ENCODE data around the gene KRTAP10-9.

DNA sequence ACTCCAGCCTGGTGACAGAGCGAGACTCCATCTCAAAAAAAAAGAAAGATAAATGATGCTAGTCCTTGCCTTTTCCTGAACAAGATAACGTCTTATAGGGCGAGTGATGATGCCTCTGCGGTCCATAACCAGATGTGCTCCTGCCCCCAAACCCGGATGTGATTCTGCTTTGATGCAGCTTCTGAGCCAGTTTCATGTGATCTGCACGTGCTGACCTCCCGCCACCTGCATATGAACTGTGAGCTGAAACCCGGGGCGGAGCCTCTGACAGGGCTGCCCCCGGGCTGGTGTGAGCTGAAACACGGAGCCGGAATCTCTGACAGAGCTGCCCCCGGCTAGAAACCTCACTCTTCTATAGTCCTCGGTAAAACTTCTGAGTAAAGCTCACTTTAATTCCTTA lies 26.2 kb downstream of the KRTAP10-9 start:
- TF ChIP-seq, protein P1, sequence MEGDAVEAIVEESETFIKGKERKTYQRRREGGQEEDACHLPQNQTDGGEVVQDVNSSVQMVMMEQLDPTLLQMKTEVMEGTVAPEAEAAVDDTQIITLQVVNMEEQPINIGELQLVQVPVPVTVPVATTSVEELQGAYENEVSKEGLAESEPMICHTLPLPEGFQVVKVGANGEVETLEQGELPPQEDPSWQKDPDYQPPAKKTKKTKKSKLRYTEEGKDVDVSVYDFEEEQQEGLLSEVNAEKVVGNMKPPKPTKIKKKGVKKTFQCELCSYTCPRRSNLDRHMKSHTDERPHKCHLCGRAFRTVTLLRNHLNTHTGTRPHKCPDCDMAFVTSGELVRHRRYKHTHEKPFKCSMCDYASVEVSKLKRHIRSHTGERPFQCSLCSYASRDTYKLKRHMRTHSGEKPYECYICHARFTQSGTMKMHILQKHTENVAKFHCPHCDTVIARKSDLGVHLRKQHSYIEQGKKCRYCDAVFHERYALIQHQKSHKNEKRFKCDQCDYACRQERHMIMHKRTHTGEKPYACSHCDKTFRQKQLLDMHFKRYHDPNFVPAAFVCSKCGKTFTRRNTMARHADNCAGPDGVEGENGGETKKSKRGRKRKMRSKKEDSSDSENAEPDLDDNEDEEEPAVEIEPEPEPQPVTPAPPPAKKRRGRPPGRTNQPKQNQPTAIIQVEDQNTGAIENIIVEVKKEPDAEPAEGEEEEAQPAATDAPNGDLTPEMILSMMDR (IDR thresholded peaks at IDR 0.05), result no peak
- TF ChIP-seq SIN3A (IDR thresholded peaks at IDR 0.05; ENCODE audit: borderline replicate concordance, low read depth, low read length) (no peak), MXI1 (IDR thresholded peaks at IDR 0.05; ENCODE audit: low read depth, low read length) (no peak), RXRA (IDR thresholded peaks at IDR 0.05; ENCODE audit: borderline replicate concordance, low read depth) (no peak), SMC3 (IDR thresholded peaks at IDR 0.05; ENCODE audit: low read depth, low read length) (no peak), JUND (IDR thresholded peaks at IDR 0.05) (no peak), GABPA (IDR thresholded peaks at IDR 0.05; ENCODE audit: low read depth) (no peak), POLR2AphosphoS5 (IDR thresholded peaks at IDR 0.05; ENCODE audit: low read depth, low read length) (no peak), RCOR1 (IDR thresholded peaks at IDR 0.05; ENCODE audit: low read length) (no peak)
- TF ChIP-seq, protein P2, sequence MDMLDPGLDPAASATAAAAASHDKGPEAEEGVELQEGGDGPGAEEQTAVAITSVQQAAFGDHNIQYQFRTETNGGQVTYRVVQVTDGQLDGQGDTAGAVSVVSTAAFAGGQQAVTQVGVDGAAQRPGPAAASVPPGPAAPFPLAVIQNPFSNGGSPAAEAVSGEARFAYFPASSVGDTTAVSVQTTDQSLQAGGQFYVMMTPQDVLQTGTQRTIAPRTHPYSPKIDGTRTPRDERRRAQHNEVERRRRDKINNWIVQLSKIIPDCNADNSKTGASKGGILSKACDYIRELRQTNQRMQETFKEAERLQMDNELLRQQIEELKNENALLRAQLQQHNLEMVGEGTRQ (IDR thresholded peaks at IDR 0.05; ENCODE audit: borderline replicate concordance, low read depth, low read length), result no peak
